ENCODE results near the gene C16orf92. TPM values are rescaled to one million over a fixed set of nuclear protein-coding genes. Genes with fewer than 3 reads are reported as not detected.

Gene C16orf92
- total RNA-seq, 3 donors from 2014 or later: not detected

DNA sequence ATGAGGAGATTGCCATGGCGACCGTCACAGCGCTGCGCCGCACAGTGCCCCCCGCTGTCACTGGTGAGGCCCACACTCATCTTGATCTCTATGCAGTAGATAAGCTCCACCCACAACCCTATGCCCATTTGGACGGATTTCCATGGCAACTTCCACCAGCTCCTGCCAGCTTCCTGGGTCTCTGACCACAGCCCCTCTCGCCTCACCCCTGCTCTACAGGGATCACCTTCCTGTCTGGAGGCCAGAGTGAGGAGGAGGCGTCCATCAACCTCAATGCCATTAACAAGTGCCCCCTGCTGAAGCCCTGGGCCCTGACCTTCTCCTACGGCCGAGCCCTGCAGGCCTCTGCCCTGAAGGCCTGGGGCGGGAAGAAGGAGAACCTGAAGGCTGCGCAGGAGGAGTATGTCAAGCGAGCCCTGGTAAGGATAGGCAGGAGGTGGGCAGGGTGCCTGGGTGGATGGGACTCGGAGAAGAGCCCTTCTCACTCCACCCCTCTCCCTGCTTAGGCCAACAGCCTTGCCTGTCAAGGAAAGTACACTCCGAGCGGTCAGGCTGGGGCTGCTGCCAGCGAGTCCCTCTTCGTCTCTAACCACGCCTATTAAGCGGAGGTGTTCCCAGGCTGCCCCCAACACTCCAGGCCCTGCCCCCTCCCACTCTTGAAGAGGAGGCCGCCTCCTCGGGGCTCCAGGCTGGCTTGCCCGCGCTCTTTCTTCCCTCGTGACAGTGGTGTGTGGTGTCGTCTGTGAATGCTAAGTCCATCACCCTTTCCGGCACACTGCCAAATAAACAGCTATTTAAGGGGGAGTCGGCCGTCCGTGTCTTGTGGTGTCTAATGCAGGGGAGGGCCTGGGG, 46.8 kb downstream of the C16orf92 start:
- Histone ChIP-seq H3K9me3 (no peaks in the 10 kb centered on the region), H3K27me3 (no peaks in the 10 kb centered on the region), H3K36me3 (peaks cover 13% of the 10 kb centered on the region), H3K27ac (peak overlapping the region; percentile 54 to 77), H3K4me1 (peaks cover 3 to 9% of the 10 kb centered on the region in 2 donors), H3K4me3 (peak overlapping the region in 1 of 3 donors; percentile 23)
- DNase-seq (ENCODE audit: low spot score in 2 of 2): no peak
- intact Hi-C loops (cut with DNase I; ENCODE audit: low total_unique reads): no loop called here
- TF ChIP-seq, protein P1, sequence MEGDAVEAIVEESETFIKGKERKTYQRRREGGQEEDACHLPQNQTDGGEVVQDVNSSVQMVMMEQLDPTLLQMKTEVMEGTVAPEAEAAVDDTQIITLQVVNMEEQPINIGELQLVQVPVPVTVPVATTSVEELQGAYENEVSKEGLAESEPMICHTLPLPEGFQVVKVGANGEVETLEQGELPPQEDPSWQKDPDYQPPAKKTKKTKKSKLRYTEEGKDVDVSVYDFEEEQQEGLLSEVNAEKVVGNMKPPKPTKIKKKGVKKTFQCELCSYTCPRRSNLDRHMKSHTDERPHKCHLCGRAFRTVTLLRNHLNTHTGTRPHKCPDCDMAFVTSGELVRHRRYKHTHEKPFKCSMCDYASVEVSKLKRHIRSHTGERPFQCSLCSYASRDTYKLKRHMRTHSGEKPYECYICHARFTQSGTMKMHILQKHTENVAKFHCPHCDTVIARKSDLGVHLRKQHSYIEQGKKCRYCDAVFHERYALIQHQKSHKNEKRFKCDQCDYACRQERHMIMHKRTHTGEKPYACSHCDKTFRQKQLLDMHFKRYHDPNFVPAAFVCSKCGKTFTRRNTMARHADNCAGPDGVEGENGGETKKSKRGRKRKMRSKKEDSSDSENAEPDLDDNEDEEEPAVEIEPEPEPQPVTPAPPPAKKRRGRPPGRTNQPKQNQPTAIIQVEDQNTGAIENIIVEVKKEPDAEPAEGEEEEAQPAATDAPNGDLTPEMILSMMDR (IDR thresholded peaks at IDR 0.05): no peak
- TF ChIP-seq POLR2A (IDR thresholded peaks at IDR 0.05) (no peak), POLR2AphosphoS5 (IDR thresholded peaks at IDR 0.05) (no peak)

DNA sequence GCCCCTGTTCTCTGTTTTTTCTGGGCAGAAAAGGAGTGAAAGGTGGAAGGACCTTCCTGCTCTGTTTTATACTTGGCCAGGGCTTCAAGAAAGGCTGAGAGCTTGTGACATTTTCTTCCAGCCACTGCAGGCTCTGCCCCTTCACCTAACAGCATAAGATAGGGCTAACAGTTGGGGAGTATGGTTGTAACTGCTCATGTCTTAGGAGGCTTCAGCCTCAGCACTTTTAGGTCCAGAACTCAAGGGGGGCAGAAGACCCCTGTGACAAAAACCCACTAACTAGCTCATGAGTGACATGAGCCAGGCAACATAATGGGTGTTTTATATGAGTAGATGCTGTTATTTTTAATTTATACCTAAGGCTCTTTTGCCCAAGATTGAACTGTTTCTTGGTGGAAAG, 47.5 kb downstream of the C16orf92 start:
- Histone ChIP-seq H3K27me3 (no peaks in the 10 kb centered on the region), H3K4me1 (peaks cover 3 to 9% of the 10 kb centered on the region in 2 donors), H3K36me3 (peaks cover 13% of the 10 kb centered on the region), H3K9me3 (no peaks in the 10 kb centered on the region), H3K27ac (peak overlapping the region; percentile 54 to 77), H3K4me3 (peak overlapping the region in 1 of 3 donors; percentile 23)
- no peak for TF ChIP-seq POLR2AphosphoS5 (IDR thresholded peaks at IDR 0.05)
- no peak for TF ChIP-seq POLR2A (IDR thresholded peaks at IDR 0.05)
- TF ChIP-seq, protein P1 (IDR thresholded peaks at IDR 0.05): no peak
- intact Hi-C loops (cut with DNase I; ENCODE audit: low total_unique reads): no loop called here
- DNase-seq (ENCODE audit: low spot score in 2 of 2): no peak

Other genes starting within 250 kb of the C16orf92 start
- gene ZG16, start 244.9 kb upstream of the C16orf92 start, total RNA-seq: under 1 TPM in 1 of 3 donors, not detected in 2; 0.33 TPM
- gene KIF22, start 232.4 kb upstream of the C16orf92 start, total RNA-seq: 10 to 100 TPM; 16.3 to 50.2 (median 22.3) TPM
- 10 to 100 TPM; 49.3 to 61.9 (median 60.0) TPM for gene MAZ, start 216.7 kb upstream of the C16orf92 start, total RNA-seq
- 1 to 10 TPM; 2.9 to 3.9 (median 3.5) TPM for gene PRRT2, start 211.0 kb upstream of the C16orf92 start, total RNA-seq
- gene PAGR1, start 207.0 kb upstream of the C16orf92 start, total RNA-seq: 10 to 100 TPM; 26.6 to 40.5 (median 29.8) TPM
- gene MVP, start 202.7 kb upstream of the C16orf92 start, total RNA-seq: 100 to 1,000 TPM in 1 of 3 donors, 10 to 100 TPM in 2; 78.1 to 132 (median 99.7) TPM
- gene CDIPT, start 160.0 kb upstream of the C16orf92 start, total RNA-seq: 100 to 1,000 TPM; 102 to 119 (median 117) TPM
- gene SEZ6L2, start 123.6 kb upstream of the C16orf92 start, total RNA-seq: 1 to 10 TPM in 2 of 3 donors, under 1 TPM in 1; 0.16 to 7.2 (median 5.0) TPM
- 1 to 10 TPM in 2 of 3 donors, not detected in 1; 1.3 to 2.5 TPM for gene ASPHD1, start 122.7 kb upstream of the C16orf92 start, total RNA-seq
- gene KCTD13, start 97.0 kb upstream of the C16orf92 start, total RNA-seq: 10 to 100 TPM; 14.3 to 20.5 (median 18.7) TPM
- 100 to 1,000 TPM; 111 to 135 (median 128) TPM for gene TMEM219, start 61.1 kb upstream of the C16orf92 start, total RNA-seq
- gene TAOK2, start 49.3 kb upstream of the C16orf92 start, total RNA-seq: 10 to 100 TPM; 31.8 to 51.1 (median 37.3) TPM
- 10 to 100 TPM; 10.5 to 18.2 (median 15.5) TPM for gene HIRIP3, start 27.6 kb upstream of the C16orf92 start, total RNA-seq
- gene INO80E, start 27.0 kb upstream of the C16orf92 start, total RNA-seq: 10 to 100 TPM; 31.8 to 39.7 (median 38.6) TPM
- gene DOC2A, start 12.2 kb upstream of the C16orf92 start, total RNA-seq: 1 to 10 TPM in 2 of 3 donors, under 1 TPM in 1; 0.48 to 4.5 (median 2.3) TPM
- under 1 TPM in 1 of 3 donors, not detected in 2; 0.29 TPM for gene TLCD3B, start 8.1 kb downstream of the C16orf92 start, total RNA-seq
- 100 to 1,000 TPM; 479 to 672 (median 540) TPM for gene ALDOA, start 42.6 kb downstream of the C16orf92 start, total RNA-seq
- 10 to 100 TPM; 47.7 to 55.1 (median 51.7) TPM for gene PPP4C, start 52.8 kb downstream of the C16orf92 start, total RNA-seq
- gene TBX6, start 68.7 kb downstream of the C16orf92 start, total RNA-seq: under 1 TPM; 0.73 to 0.98 (median 0.80) TPM
- gene YPEL3, start 73.0 kb downstream of the C16orf92 start, total RNA-seq: 100 to 1,000 TPM; 106 to 143 (median 114) TPM
- 1 to 10 TPM; 1.6 to 7.3 (median 2.0) TPM for gene GDPD3, start 90.3 kb downstream of the C16orf92 start, total RNA-seq
- gene MAPK3, start 100.0 kb downstream of the C16orf92 start, total RNA-seq: 10 to 100 TPM; 46.5 to 82.1 (median 67.5) TPM
- gene CORO1A, start 160.4 kb downstream of the C16orf92 start, total RNA-seq: 10 to 100 TPM; 24.4 to 30.9 (median 24.9) TPM
- gene BOLA2B, start 170.5 kb downstream of the C16orf92 start, total RNA-seq: 100 to 1,000 TPM; 125 to 267 (median 258) TPM
- gene SLX1A, start 170.7 kb downstream of the C16orf92 start, total RNA-seq: 10 to 100 TPM; 27.4 to 59.0 (median 34.7) TPM
- 10 to 100 TPM; 12.3 to 27.0 (median 15.7) TPM for gene SULT1A3, start 176.1 kb downstream of the C16orf92 start, total RNA-seq
- 10 to 100 TPM in 2 of 3 donors, 1 to 10 TPM in 1; 5.9 to 14.0 (median 10.2) TPM for gene NPIPB13, start 225.3 kb downstream of the C16orf92 start, total RNA-seq